Neural cell (in vitro differentiated cells): ENCODE measurements around the gene ACP6. TPM values are rescaled to one million over a fixed set of nuclear protein-coding genes. Genes with fewer than 3 reads are reported as not detected.

Experiments used
- H2AFZ ChIP-seq: fragments of 200-600, 300-800 bp; sonication (generic), shearing (Covaris generic); 2 replicates; pipeline ENCODE4 v1.6.0; 2014; ENCODE audit warnings: low read depth, mild to moderate bottlenecking, antibody characterized with exemption, low read length, moderate library complexity
- H3F3A ChIP-seq: fragments of 200-600 bp; shearing (Covaris generic); 2 replicates; pipeline ENCODE4 v1.6.1; 2016; ENCODE audit warnings: mild to moderate bottlenecking, moderate library complexity, mixed read lengths, antibody characterized with exemption, low read length; ENCODE audit not compliant: insufficient read depth, poor library complexity, severe bottlenecking
- H3K27ac ChIP-seq: fragments of 200-600, 300-800 bp; sonication (generic), shearing (Covaris generic); 2 replicates; pipeline ENCODE4 v1.5.1; 2014; ENCODE audit warnings: mild to moderate bottlenecking, low read length, moderate library complexity
- H3K27me3 ChIP-seq: fragments of 300-800, 200-600 bp; sonication (generic), shearing (Covaris generic); 2 replicates; pipeline ENCODE4 v1.6.0; 2014; ENCODE audit warnings: mild to moderate bottlenecking, low read depth, low read length, moderate library complexity; ENCODE audit not compliant: insufficient read depth
- H3K36me3 ChIP-seq: fragments of 300-800, 200-600 bp; sonication (generic), shearing (Covaris generic); 2 replicates; pipeline ENCODE4 v1.5.1; 2014; ENCODE audit warnings: mild to moderate bottlenecking, antibody characterized with exemption, low read length, moderate library complexity; ENCODE audit not compliant: insufficient read depth
- H3K4me2 ChIP-seq: fragments of 300-800, 200-600 bp; sonication (generic), shearing (Covaris generic); 2 replicates; pipeline ENCODE4 v1.6.0; 2014; ENCODE audit warnings: mild to moderate bottlenecking, low read length
- H3K4me3 ChIP-seq: fragments of 300-800, 200-600 bp; sonication (generic), shearing (Covaris generic); 2 replicates; pipeline ENCODE4 v1.5.1; 2014; ENCODE audit warnings: mild to moderate bottlenecking, low read length, moderate library complexity
- H3K79me2 ChIP-seq: fragments of 200-600 bp; shearing (Covaris generic); replicated peaks from 2 replicates; pipeline ENCODE4 v1.6.0; 2014; ENCODE audit warnings: mild to moderate bottlenecking, low read length, moderate library complexity; ENCODE audit not compliant: insufficient read depth
- H3K9ac ChIP-seq: fragments of 300-800, 200-600 bp; sonication (generic), shearing (Covaris generic); 2 replicates; pipeline ENCODE4 v1.6.1; 2016; ENCODE audit warnings: mild to moderate bottlenecking, low read length, mixed read lengths
- H3K9me2 ChIP-seq: fragments of 200-600 bp; shearing (Covaris generic); 2 replicates; pipeline ENCODE4 v1.6.1; 2016; ENCODE audit warnings: mild to moderate bottlenecking, low read length, mixed read lengths; ENCODE audit not compliant: insufficient read depth
- H3K9me3 ChIP-seq: fragments of 200-600, 300-800 bp; sonication (generic), shearing (Covaris generic); 2 replicates; pipeline ENCODE4 v1.6.1; 2016; ENCODE audit warnings: mild to moderate bottlenecking, mixed run types, low read length, moderate library complexity, mixed read lengths
- H4K20me1 ChIP-seq: fragments of 200-600 bp; shearing (Covaris generic); 2 replicates; pipeline ENCODE4 v1.6.1; 2016; ENCODE audit warnings: mild to moderate bottlenecking, mixed run types; ENCODE audit not compliant: insufficient read depth
- EP300 ChIP-seq: fragments of 450-650 bp; conservative IDR thresholded peaks from 2 replicates; pipeline ENCODE4 v1.6.1; 2014; ENCODE audit warnings: antibody characterized with exemption, mild to moderate bottlenecking, moderate library complexity; ENCODE audit not compliant: poor library complexity, severe bottlenecking
- EZH2 ChIP-seq: fragments of 200-600, 300-800 bp; shearing (Covaris generic), sonication (generic); IDR thresholded peaks from 2 replicates; pipeline ENCODE4 v1.6.1; 2014; ENCODE audit warnings: antibody characterized with exemption, low read length, borderline replicate concordance, mild to moderate bottlenecking; ENCODE audit not compliant: insufficient read depth, poor library complexity, severe bottlenecking
- MXI1 ChIP-seq: fragments of 450-650 bp; conservative IDR thresholded peaks from 2 replicates; pipeline ENCODE4 v1.6.1; 2014; ENCODE audit warnings: antibody characterized with exemption, mild to moderate bottlenecking; ENCODE audit not compliant: poor library complexity, severe bottlenecking
- POLR2AphosphoS5 ChIP-seq: IDR thresholded peaks from 2 replicates; pipeline ENCODE4 v1.6.1; 2012
- RAD21 ChIP-seq: fragments of 450-650 bp; conservative IDR thresholded peaks from 2 replicates; pipeline ENCODE4 v1.6.1; 2014; ENCODE audit warnings: antibody characterized with exemption, mild to moderate bottlenecking, moderate library complexity
- SMC3 ChIP-seq: fragments of 450-650 bp; conservative IDR thresholded peaks from 2 replicates; pipeline ENCODE4 v1.6.1; 2014; ENCODE audit warnings: antibody characterized with exemption, mild to moderate bottlenecking, moderate library complexity; ENCODE audit not compliant: poor library complexity
- TAF1 ChIP-seq: IDR thresholded peaks from 2 replicates; pipeline ENCODE4 v1.6.1; 2012; ENCODE audit warnings: low read depth
- polyA plus RNA-seq: library from polyadenylated mRNA; depleted of rRNA; stranded (reverse); fragments of >200 nt; gene quantifications from 2 replicates; pipeline ENCODE4 v1.2.3, GENCODE V29; 2014
- TF ChIP-seq, protein P1 (sequence below): IDR thresholded peaks from 2 replicates; pipeline ENCODE4 v1.6.1; 2012; ENCODE audit warnings: borderline replicate concordance
- TF ChIP-seq, protein P2 (sequence below): fragments of 450-650 bp; IDR thresholded peaks from 2 replicates; pipeline ENCODE4 v1.5.1; 2014; ENCODE audit warnings: antibody characterized with exemption, mild to moderate bottlenecking, moderate library complexity; ENCODE audit not compliant: poor library complexity, severe bottlenecking

ACP6 gene
- polyA plus RNA-seq, 1 donor from 2014 or later: 2.9 TPM

DNA sequence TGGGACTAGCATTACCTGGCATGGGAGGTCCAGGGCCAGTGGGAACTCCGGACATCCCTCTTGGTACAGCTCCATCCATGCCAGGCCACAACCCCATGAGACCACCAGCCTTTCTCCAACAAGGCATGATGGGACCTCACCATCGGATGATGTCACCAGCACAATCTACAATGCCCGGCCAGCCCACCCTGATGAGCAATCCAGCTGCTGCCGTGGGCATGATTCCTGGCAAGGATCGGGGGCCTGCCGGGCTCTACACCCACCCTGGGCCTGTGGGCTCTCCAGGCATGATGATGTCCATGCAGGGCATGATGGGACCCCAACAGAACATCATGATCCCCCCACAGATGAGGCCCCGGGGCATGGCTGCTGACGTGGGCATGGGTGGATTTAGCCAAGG is 45.8 kb downstream of the ACP6 start:
- Histone ChIP-seq H3K27me3 (no peaks in the 10 kb centered on the region), H3K4me3 (no peak overlapping the region), H3K9me2 (no peaks in the 10 kb centered on the region), H3K9me3 (no peaks in the 10 kb centered on the region), H3K27ac (no peak overlapping the region), H3K4me2 (no peak overlapping the region), H3K36me3 (peaks cover 21% of the 10 kb centered on the region), H3F3A (no peaks in the 10 kb centered on the region), H3K79me2 (no peaks in the 10 kb centered on the region), H2AFZ (no peak overlapping the region), H4K20me1 (no peaks in the 10 kb centered on the region), H3K9ac (no peak overlapping the region)
- TF ChIP-seq, protein P1, sequence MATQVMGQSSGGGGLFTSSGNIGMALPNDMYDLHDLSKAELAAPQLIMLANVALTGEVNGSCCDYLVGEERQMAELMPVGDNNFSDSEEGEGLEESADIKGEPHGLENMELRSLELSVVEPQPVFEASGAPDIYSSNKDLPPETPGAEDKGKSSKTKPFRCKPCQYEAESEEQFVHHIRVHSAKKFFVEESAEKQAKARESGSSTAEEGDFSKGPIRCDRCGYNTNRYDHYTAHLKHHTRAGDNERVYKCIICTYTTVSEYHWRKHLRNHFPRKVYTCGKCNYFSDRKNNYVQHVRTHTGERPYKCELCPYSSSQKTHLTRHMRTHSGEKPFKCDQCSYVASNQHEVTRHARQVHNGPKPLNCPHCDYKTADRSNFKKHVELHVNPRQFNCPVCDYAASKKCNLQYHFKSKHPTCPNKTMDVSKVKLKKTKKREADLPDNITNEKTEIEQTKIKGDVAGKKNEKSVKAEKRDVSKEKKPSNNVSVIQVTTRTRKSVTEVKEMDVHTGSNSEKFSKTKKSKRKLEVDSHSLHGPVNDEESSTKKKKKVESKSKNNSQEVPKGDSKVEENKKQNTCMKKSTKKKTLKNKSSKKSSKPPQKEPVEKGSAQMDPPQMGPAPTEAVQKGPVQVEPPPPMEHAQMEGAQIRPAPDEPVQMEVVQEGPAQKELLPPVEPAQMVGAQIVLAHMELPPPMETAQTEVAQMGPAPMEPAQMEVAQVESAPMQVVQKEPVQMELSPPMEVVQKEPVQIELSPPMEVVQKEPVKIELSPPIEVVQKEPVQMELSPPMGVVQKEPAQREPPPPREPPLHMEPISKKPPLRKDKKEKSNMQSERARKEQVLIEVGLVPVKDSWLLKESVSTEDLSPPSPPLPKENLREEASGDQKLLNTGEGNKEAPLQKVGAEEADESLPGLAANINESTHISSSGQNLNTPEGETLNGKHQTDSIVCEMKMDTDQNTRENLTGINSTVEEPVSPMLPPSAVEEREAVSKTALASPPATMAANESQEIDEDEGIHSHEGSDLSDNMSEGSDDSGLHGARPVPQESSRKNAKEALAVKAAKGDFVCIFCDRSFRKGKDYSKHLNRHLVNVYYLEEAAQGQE: no peak
- TF ChIP-seq POLR2AphosphoS5: no peak
- no peak for TF ChIP-seq TAF1
- TF ChIP-seq, protein P2, sequence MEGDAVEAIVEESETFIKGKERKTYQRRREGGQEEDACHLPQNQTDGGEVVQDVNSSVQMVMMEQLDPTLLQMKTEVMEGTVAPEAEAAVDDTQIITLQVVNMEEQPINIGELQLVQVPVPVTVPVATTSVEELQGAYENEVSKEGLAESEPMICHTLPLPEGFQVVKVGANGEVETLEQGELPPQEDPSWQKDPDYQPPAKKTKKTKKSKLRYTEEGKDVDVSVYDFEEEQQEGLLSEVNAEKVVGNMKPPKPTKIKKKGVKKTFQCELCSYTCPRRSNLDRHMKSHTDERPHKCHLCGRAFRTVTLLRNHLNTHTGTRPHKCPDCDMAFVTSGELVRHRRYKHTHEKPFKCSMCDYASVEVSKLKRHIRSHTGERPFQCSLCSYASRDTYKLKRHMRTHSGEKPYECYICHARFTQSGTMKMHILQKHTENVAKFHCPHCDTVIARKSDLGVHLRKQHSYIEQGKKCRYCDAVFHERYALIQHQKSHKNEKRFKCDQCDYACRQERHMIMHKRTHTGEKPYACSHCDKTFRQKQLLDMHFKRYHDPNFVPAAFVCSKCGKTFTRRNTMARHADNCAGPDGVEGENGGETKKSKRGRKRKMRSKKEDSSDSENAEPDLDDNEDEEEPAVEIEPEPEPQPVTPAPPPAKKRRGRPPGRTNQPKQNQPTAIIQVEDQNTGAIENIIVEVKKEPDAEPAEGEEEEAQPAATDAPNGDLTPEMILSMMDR: no peak
- TF ChIP-seq MXI1: no peak
- TF ChIP-seq SMC3: no peak
- TF ChIP-seq EZH2: no peak
- TF ChIP-seq EP300: no peak
- TF ChIP-seq RAD21: no peak

DNA sequence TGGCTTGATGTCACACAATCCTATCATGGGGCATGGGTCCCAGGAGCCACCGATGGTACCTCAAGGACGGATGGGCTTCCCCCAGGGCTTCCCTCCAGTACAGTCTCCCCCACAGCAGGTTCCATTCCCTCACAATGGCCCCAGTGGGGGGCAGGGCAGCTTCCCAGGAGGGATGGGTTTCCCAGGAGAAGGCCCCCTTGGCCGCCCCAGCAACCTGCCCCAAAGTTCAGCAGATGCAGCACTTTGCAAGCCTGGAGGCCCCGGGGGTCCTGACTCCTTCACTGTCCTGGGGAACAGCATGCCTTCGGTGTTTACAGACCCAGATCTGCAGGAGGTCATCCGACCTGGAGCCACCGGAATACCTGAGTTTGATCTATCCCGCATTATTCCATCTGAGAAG is 46.3 kb downstream of the ACP6 start:
- H3K9ac ChIP-seq: no peak overlapping the region
- TF ChIP-seq EZH2 (no peak), RAD21 (no peak), POLR2AphosphoS5 (no peak), SMC3 (no peak), EP300 (no peak), TAF1 (no peak), MXI1 (no peak)
- TF ChIP-seq, protein P2: no peak
- TF ChIP-seq, protein P1: no peak
- H3K9me2 ChIP-seq: no peaks in the 10 kb centered on the region
- H3K79me2 ChIP-seq: no peaks in the 10 kb centered on the region
- no peak overlapping the region for H2AFZ ChIP-seq
- no peaks in the 10 kb centered on the region for H3K27me3 ChIP-seq
- peaks cover 25% of the 10 kb centered on the region for H3K36me3 ChIP-seq
- no peaks in the 10 kb centered on the region for H3K9me3 ChIP-seq
- no peak overlapping the region for H3K4me2 ChIP-seq
- H3F3A ChIP-seq: no peaks in the 10 kb centered on the region
- no peak overlapping the region for H3K4me3 ChIP-seq
- H4K20me1 ChIP-seq: no peaks in the 10 kb centered on the region
- H3K27ac ChIP-seq: no peak overlapping the region
